ENCODE results near the gene FRAT1. TPM values are rescaled to one million over a fixed set of nuclear protein-coding genes. Genes with fewer than 3 reads are reported as not detected.

FRAT1 gene
- total RNA-seq, 1 experiment from 2014 or later = 1.7 TPM

DNA sequence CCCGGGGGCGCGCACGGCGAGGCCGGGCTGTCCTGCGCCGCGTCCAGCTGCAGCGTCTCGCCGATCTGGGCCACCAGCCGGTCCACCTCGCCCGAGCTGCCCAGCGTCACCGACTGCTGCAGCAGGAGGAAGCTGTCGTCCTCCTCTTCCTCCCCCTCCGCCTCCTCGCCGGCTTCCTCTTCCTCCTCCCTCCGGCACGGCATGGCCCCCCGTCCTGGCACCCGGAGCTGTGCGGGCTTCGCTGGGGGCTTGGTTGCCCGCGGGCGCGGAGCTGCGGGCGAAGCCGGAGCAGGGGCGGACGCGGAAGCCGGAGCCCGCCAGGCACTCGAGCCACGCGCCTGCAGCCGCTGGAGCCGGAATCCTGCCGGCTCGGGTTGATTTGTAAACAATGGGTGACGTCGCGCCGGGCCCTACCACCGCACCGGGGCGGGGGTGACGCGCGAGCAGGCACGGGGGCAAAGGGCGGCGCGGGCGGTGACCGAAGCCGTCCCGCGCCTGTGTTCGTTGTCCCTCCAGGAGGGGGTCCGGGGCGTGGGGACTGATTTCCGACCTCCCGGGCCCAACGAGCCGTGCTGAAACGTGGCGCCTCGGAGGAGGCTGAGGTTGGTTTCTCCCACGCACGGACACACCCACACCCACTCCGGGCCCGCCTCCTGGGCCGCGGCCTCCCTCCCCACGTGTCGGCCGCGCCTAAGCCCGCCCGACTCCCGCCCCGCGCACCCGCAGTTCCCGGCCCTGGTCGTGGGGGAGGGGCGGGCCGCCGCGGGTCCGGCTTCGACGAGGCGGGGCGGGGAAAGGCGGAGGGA lies 15.5 kb downstream of the FRAT1 start, which contains the start of gene FRAT2:
FRAT2 (minus strand) TSS at position 360 of the 806 bp plus-strand sequence; CDS start at position 203, 157 bp downstream.
- no peaks in the 10 kb centered on the region for H3K36me3 ChIP-seq (ENCODE audit: control insufficient read depth in 1 of 2, insufficient read depth in 2 of 2, low read length in 2 of 2)
- peak within 1 kb of the TSS; percentile 87 for H3K27ac ChIP-seq (ENCODE audit: low read depth, low read length)
- BruUV-seq (replicated peaks) = no TSS peak
- H3K9me2 ChIP-seq (ENCODE audit: insufficient read depth) = no peaks in the 10 kb centered on the region
- peak within 1 kb of the TSS; percentile 56 to 69 for H3K4me3 ChIP-seq (replicated peaks in 1 of 2; ENCODE audit: low read depth in 1 of 2, low read length in 2 of 2)
- H3K79me2 ChIP-seq (ENCODE audit: insufficient read depth, low read length) = no peaks in the 10 kb centered on the region
- peak within 1 kb of the TSS; percentile 82 for H2AFZ ChIP-seq (ENCODE audit: low read depth, low read length, poor library complexity, severe bottlenecking)
- no peaks in the 10 kb centered on the region for H3K27me3 ChIP-seq (ENCODE audit: insufficient read depth, low read length)
- peak within 1 kb of the TSS; percentile 87 for H3K4me2 ChIP-seq (ENCODE audit: low read length)
- no peaks in the 10 kb centered on the region for H3K9me3 ChIP-seq (ENCODE audit: control insufficient read depth in 1 of 2, insufficient read depth in 1 of 2, low read depth in 1 of 2, low read length in 2 of 2)
- DNase-seq (ENCODE audit: low read depth, low spot score) (peak; percentile 79), ATAC-seq (peak; percentile 92)
- H3K9ac ChIP-seq (ENCODE audit: low read length) = peak within 1 kb of the TSS; percentile 74
- POLR2A ChIA-PET = no interaction called here
- peaks cover 23 to 33% of the 10 kb centered on the region in 2 experiments for H3K4me1 ChIP-seq (ENCODE audit: control insufficient read depth in 1 of 2, insufficient read depth in 2 of 2, low read length in 2 of 2)
- CTCF ChIA-PET = no interaction called here
- H4K20me1 ChIP-seq (ENCODE audit: insufficient read depth) = no peaks in the 10 kb centered on the region
- intact Hi-C loops (cut with micrococcal nuclease) = no loop called here
- RAD21 ChIA-PET (ENCODE audit: low non-redundant PET in 1 of 2, low total read pairs in 2 of 2, uncharacterized antibody in 2 of 2, unreplicated experiment in 2 of 2) = interaction anchor here in 1 of 2 experiments (0.6 kb wide), 1 partner anchor 808 kb away, joined by 3 read pairs; no protein-coding TSS in a partner anchor
- TF ChIP-seq, protein P1, sequence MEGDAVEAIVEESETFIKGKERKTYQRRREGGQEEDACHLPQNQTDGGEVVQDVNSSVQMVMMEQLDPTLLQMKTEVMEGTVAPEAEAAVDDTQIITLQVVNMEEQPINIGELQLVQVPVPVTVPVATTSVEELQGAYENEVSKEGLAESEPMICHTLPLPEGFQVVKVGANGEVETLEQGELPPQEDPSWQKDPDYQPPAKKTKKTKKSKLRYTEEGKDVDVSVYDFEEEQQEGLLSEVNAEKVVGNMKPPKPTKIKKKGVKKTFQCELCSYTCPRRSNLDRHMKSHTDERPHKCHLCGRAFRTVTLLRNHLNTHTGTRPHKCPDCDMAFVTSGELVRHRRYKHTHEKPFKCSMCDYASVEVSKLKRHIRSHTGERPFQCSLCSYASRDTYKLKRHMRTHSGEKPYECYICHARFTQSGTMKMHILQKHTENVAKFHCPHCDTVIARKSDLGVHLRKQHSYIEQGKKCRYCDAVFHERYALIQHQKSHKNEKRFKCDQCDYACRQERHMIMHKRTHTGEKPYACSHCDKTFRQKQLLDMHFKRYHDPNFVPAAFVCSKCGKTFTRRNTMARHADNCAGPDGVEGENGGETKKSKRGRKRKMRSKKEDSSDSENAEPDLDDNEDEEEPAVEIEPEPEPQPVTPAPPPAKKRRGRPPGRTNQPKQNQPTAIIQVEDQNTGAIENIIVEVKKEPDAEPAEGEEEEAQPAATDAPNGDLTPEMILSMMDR (IDR thresholded peaks at IDR 0.05 in 2 of 3, conservative IDR thresholded peaks at IDR 0.05 in 1 of 3; ENCODE audit: borderline replicate concordance in 1 of 3, insufficient read depth in 1 of 3, low read depth in 2 of 3, low read length in 2 of 3) = no peak
- peak; percentile 81 for TF ChIP-seq JUND (IDR thresholded peaks at IDR 0.05)
- no peak for TF ChIP-seq POLR2A (IDR thresholded peaks at IDR 0.05; ENCODE audit: borderline replicate concordance, extremely low read depth, insufficient read depth, insufficient read length)
- peak; percentile 95 for TF ChIP-seq MAX (IDR thresholded peaks at IDR 0.05)
- no peak for TF ChIP-seq YY1 (IDR thresholded peaks at IDR 0.05; ENCODE audit: extremely low read depth, insufficient replicate concordance, low read depth, low read length)
- TF ChIP-seq POLR2AphosphoS5 (IDR thresholded peaks at IDR 0.05; ENCODE audit: low read depth, low read length) = peak; percentile 70
- no peak for TF ChIP-seq RAD21 (IDR thresholded peaks at IDR 0.05; ENCODE audit: low read depth)
- TF ChIP-seq CEBPB (IDR thresholded peaks at IDR 0.05; ENCODE audit: low read depth) = no peak
- TF ChIP-seq ZFX (IDR thresholded peaks at IDR 0.05) = peak; percentile 45
- TF ChIP-seq, protein P2, sequence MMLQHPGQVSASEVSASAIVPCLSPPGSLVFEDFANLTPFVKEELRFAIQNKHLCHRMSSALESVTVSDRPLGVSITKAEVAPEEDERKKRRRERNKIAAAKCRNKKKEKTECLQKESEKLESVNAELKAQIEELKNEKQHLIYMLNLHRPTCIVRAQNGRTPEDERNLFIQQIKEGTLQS (IDR thresholded peaks at IDR 0.05) = no peak
- TF ChIP-seq EZH2 (IDR thresholded peaks at IDR 0.05) = no peak
- peak; percentile 76 for TF ChIP-seq EGR1 (IDR thresholded peaks at IDR 0.05; ENCODE audit: low read depth)
- TF ChIP-seq SIN3A (IDR thresholded peaks at IDR 0.05; ENCODE audit: low read depth) = peak; percentile 91
- no peak; the same call in 1 of the 2 replicates for TF ChIP-seq CBX3 (IDR thresholded peaks at IDR 0.05; ENCODE audit: low read depth)
- TF ChIP-seq SP1 (IDR thresholded peaks at IDR 0.05; ENCODE audit: low read depth) = peak; percentile 64
- TF ChIP-seq EZH2phosphoT487 (IDR thresholded peaks at IDR 0.05; ENCODE audit: borderline replicate concordance) = no peak
- TF ChIP-seq, protein P3, sequence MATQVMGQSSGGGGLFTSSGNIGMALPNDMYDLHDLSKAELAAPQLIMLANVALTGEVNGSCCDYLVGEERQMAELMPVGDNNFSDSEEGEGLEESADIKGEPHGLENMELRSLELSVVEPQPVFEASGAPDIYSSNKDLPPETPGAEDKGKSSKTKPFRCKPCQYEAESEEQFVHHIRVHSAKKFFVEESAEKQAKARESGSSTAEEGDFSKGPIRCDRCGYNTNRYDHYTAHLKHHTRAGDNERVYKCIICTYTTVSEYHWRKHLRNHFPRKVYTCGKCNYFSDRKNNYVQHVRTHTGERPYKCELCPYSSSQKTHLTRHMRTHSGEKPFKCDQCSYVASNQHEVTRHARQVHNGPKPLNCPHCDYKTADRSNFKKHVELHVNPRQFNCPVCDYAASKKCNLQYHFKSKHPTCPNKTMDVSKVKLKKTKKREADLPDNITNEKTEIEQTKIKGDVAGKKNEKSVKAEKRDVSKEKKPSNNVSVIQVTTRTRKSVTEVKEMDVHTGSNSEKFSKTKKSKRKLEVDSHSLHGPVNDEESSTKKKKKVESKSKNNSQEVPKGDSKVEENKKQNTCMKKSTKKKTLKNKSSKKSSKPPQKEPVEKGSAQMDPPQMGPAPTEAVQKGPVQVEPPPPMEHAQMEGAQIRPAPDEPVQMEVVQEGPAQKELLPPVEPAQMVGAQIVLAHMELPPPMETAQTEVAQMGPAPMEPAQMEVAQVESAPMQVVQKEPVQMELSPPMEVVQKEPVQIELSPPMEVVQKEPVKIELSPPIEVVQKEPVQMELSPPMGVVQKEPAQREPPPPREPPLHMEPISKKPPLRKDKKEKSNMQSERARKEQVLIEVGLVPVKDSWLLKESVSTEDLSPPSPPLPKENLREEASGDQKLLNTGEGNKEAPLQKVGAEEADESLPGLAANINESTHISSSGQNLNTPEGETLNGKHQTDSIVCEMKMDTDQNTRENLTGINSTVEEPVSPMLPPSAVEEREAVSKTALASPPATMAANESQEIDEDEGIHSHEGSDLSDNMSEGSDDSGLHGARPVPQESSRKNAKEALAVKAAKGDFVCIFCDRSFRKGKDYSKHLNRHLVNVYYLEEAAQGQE (IDR thresholded peaks at IDR 0.05; ENCODE audit: low read depth) = no peak
- TF ChIP-seq SRF (IDR thresholded peaks at IDR 0.05; ENCODE audit: low read depth) = no peak
- peak; percentile 49 for TF ChIP-seq TCF7L2 (IDR thresholded peaks at IDR 0.05; ENCODE audit: borderline replicate concordance, extremely low read depth, insufficient read depth, insufficient read length)
- no peak for TF ChIP-seq ELF1 (IDR thresholded peaks at IDR 0.05; ENCODE audit: borderline replicate concordance, low read depth)

All from HCT116 (cell line).